Ovary (tissue), 3 donors: ENCODE results near the gene RXRB.

Source experiments
- EP300 ChIP-seq: sonication (generic); formaldehyde crosslinking; IDR thresholded peaks from one replicate; pipeline ENCODE4 v1.6.1; 2017; ENCODE audit warnings: antibody characterized with exemption
- POLR2A ChIP-seq: fragments of 450-650 bp; IDR thresholded peaks from one replicate; pipeline ENCODE4 v1.6.1; 2017; ENCODE audit warnings: antibody characterized with exemption, mild to moderate bottlenecking, moderate library complexity
- TF ChIP-seq, protein P1 (sequence below), 3 donors: fragments of 450-650 bp in 2 of 3; fragments of 200-600 bp in 1 of 3; IDR thresholded peaks; one replicate each; pipeline versions ENCODE4 v1.5.1 to v1.8.0; 2016 to 2022; ENCODE audit warnings: antibody characterized with exemption in 3 of 3, mild to moderate bottlenecking in 1 of 3
- donor health status: DM: no; HTN: no; CAD: no.

GRCh38 chr6:33164665-33165373 lies 35.6 kb downstream of the RXRB start:
- TF ChIP-seq POLR2A: no peak
- TF ChIP-seq, protein P1, sequence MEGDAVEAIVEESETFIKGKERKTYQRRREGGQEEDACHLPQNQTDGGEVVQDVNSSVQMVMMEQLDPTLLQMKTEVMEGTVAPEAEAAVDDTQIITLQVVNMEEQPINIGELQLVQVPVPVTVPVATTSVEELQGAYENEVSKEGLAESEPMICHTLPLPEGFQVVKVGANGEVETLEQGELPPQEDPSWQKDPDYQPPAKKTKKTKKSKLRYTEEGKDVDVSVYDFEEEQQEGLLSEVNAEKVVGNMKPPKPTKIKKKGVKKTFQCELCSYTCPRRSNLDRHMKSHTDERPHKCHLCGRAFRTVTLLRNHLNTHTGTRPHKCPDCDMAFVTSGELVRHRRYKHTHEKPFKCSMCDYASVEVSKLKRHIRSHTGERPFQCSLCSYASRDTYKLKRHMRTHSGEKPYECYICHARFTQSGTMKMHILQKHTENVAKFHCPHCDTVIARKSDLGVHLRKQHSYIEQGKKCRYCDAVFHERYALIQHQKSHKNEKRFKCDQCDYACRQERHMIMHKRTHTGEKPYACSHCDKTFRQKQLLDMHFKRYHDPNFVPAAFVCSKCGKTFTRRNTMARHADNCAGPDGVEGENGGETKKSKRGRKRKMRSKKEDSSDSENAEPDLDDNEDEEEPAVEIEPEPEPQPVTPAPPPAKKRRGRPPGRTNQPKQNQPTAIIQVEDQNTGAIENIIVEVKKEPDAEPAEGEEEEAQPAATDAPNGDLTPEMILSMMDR (IDR thresholded peaks at IDR 0.05): no peak
- no peak for TF ChIP-seq EP300
